Embryonic facial prominence (tissue), 1 donor: ENCODE measurements around the gene PRSS8.
A peak's percentile ranks its signal among the peaks of the same experiment; 100 is the strongest.
"Not testable (repeated sequence)": the region's sequence is repeated elsewhere in the genome, so short reads cannot be mapped to it uniquely, and the experiment has no call there.

Experiments used
- DNase-seq: peaks from one replicate; pipeline ENCODE4 v3.0.0-alpha.2; 2016; ENCODE audit errors: extremely low spot score

The PRSS8 gene

DNA sequence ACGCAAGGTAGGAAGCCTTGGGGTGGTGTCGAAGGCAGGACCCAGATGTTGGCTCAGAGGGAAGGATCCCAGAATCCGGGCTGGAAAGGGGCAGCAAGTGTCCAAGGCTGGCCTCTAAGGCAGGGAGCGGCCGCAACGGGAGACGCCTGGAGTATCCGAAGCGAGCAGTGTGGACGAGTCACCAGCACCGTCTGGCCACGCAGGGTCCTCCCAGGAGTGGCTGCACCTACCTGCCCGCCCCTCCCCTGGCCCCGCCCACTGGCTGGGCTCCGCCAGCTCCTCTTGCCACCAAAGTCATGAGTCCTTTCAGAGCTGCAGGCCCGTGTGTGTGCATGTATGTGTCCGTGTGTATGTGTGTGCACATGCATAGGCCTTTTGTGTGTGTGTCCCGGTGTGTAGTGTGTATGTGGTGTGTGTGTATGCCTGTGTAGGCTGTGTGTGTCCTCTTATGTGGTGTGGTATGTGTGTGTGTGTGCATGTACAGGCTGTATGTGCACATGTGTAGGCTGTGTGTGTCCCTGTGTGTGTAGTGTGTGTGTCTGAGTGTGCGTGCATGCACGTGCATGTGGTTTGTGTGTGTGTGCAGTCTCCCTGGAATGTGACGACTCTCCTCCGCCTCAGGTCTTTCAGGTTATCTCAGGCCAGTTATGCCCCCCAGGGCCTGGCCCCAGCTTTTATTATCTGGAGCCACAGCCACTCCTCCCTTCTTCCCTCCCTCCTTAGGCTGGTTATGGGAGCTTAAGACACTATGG is at the start of gene PRSS8:
TSS of gene PRSS8 (minus strand) at position 193 of the 752 bp plus-strand sequence. CDS start 229 bp downstream, outside the sequence.
- no peak for DNase-seq

DNA sequence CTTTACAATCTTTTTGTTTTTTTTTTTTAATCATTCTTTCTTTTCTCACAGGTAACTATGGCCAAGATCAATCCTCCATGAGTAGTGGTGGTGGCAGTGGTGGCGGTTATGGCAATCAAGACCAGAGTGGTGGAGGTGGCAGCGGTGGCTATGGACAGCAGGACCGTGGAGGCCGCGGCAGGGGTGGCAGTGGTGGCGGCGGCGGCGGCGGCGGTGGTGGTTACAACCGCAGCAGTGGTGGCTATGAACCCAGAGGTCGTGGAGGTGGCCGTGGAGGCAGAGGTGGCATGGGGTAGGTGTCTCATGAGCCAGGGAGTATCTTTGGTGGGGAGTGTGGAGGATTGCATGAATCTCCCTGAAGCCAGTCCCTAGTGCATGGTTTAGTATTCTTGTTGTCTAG is 49.4 kb upstream of the PRSS8 start:
- DNase-seq = no peak

GRCh38 chr16:31183432-31184428 is 48.2 kb upstream of the PRSS8 start:
- no peak for DNase-seq

DNA sequence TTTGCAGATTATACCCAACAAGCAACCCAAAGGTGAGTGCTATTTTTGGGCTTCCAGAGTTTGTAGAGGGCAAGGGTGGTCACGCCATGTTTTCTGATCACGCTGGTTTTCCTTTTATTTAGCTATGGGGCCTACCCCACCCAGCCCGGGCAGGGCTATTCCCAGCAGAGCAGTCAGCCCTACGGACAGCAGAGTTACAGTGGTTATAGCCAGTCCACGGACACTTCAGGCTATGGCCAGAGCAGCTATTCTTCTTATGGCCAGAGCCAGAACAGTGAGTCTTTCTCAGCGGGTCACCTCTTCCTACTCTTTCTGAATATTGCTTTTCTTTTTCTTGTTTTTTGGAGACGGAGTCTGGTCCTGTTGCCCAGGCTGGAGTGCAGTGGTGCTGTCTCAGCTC is 46.9 kb upstream of the PRSS8 start:
- DNase-seq = no peak

DNA sequence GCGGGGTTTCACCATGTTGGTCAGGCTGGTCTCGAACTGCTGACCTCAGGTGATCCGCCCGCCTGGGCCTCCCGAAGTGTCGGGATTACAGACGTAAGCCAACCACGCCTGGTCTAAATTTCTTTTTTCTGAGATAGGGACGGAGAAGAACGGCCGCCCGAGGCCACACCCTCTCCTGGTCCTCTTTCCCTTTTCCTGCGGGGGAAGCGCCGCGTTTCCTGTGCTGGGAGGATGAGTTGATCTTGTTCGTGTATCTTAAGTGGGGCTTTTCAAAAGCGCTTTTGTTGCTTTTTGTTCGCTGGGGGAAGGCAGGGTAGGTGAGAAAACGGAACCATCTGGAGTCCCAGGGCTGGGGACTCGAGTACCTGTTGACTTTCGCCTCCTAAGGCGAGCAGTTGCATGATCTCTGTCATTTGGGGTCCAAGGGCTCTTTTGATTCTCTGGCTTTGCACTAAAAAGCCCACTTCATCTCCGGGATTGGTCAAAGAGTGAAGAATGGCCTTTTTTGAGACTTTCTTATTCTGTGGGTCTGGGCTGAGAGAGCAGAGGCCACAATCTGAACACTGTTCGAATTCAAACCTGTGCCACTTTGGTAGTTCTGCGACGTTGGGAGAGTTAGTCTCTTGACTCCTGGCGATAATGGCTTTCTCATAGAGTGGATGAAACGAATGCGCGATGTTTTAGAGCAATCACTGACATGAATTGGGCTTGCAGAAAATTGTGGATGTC is 45.7 kb upstream of the PRSS8 start:
- no peak for DNase-seq

DNA sequence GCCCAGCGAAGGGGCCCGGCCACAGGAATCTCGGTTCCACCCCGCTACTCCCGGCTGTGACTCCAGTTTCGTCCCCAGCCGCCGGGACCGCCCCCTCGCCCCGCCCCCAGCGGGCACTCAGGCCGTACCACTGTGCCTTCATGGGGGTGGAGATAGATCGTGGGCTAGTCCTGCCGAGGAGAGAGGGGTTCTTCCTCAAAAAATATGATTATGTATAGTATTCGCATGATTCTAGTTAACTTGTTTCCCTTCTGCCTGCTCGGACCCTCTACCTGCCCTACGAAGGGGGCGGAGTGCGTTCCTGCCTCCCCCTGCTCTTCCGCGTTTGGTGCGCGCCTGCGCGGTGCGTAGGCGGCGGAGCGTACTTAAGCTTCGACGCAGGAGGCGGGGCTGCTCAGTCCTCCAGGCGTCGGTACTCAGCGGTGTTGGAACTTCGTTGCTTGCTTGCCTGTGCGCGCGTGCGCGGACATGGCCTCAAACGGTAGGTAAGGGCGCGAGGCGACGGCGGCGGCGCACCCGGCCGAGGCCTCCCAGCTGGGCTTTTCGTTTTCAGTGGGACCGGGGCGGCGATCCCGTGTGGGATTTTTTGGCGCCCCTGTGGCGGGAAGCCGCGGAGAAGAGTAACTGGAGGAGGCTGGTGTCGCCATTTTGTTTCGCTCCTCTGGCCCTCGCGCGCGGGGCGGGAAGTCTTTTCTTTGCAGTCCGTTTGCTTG is 44.4 kb upstream of the PRSS8 start, which contains the start of gene FUS:
TSS of gene FUS (plus strand) at position 393 of the 713 bp plus-strand sequence. CDS start at position 469, 76 bp downstream.
- DNase-seq = peak; percentile 88

GRCh38 chr16:31179219-31179746 is 43.8 kb upstream of the PRSS8 start:
- no peak for DNase-seq

DNA sequence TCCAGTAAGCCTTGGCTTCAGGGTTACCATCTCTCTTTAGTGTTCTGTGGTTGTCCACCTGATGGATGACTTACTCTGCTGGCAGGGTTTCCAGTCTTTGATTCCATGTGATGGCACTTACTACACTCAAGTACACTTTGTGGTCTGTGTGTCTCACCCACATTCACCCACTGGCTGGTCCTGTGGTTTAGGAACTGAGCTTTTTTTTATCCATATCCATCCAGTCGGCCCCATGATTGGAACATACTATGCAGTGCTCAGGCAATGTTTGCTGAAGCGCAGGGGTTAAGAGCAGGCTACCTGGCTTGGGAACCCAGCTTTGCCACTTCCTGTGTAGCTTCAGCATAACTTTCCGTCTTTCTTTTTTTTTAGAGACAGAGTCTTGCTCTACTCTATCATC is 41.6 kb upstream of the PRSS8 start:
- DNase-seq = no peak

DNA sequence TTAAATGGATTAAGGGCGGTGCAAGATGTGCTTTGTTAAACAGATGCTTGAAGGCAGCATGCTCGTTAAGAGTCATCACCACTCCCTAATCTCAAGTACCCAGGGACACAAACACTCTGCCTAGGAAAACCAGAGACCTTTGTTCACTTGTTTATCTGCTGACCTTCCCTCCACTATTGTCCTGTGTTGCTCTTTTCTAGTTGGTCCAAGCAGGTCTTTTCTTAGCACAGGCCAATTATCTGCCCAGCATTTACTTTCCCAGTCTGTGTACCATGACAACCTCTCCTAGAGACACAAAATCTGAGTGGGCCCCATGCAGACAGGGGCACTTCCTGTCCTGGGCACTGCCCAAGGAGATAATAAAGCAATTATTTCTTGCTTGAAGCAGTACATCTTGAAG is 34.5 kb upstream of the PRSS8 start:
- DNase-seq = not testable (repeated sequence)

DNA sequence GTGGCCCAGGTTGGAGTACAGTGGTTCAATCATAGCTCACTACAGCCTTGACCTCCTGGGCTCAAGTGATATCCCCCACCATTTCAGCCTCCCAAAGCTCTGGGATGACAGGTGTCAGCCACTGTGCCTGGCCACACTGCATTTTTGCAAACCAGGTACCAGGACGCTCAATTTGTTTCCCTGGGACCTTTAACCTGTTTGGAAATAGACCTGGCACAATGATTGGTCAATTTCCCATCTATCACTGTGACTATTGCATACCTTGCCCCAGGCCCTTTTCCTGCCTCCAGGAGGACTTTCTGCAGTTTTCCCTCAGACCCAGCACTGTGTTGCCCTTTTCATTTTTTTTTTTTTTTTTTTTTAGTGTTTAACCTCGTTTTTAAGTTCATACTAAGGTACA is 33.3 kb upstream of the PRSS8 start:
- DNase-seq = no peak

DNA sequence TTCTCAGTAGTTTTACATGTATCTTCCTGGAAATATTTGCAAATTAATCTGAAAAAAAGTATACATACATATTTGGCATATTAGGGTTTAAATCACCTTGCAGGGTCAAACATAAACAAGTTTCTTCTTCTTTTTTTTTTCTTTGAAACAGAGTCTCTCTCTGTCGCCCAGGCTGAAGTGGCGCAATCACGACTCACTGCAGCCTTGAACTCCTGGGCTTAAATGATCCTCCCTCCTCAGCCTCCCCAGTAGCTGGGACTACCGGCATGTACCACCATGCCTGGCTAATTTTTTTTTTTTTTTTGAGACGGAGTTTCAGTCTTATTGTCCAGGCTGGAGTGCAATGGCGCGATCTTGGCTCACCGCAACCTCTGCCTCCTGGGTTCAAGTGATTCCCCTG is 31.8 kb upstream of the PRSS8 start:
- no peak for DNase-seq

- no peak for DNase-seq
Observed at GRCh38 chr16:31157136-31157535, 21.6 kb upstream of the PRSS8 start.

GRCh38 chr16:31150976-31151375 is 15.4 kb upstream of the PRSS8 start:
- DNase-seq = not testable (repeated sequence)

- no peak for DNase-seq
Observed at GRCh38 chr16:31149894-31150890, 14.7 kb upstream of the PRSS8 start, which contains the start of gene PRSS36. TSS of gene PRSS36 (minus strand) at chr16:31150066. CDS start at chr16:31150035, 31 bp downstream.

- no peak for DNase-seq
Observed at GRCh38 chr16:31149332-31149731, 13.8 kb upstream of the PRSS8 start.

DNA sequence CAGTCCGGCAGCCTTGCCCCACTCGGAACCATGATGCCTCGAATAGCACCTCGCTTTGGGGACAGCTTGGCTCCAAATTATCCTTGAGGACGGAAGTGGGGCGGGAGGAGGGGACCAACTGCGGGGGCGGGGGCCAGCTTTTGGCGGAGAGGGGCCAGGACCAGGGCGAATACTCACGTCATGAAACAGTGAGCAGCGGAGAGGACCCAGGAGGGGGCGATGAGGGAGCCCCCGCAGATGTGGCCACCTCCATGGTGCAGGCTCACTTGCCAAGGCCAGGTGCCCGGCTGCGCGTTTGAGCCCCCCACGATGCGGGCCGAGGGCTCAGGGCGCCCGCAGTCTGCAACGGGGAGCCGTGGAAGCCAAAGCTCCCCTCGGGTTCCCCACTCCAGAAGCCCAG is 13.4 kb upstream of the PRSS8 start:
- no peak for DNase-seq

DNA sequence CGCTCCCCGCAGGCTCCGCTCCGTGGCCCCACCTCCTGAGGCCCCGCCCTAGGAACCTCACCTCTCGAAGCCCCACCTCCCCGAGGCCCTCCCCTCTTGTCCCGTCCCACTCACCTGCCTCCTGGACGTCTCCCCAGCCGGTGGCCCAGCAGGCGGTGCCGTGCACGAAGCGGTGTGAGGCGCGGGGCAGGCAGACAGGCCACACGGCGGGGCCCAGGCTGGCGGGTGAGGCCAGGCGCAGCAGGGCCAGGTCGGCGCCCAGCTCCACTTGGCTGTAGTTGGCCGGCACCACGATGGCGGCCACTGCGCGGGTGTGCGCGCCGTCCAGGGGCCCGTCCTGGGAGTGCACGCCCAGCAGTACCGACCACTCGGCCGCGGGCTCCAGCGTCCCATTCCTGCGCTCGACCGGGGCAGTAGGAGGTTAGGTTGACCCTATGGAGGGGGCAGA is 12.8 kb upstream of the PRSS8 start:
- DNase-seq = no peak

DNA sequence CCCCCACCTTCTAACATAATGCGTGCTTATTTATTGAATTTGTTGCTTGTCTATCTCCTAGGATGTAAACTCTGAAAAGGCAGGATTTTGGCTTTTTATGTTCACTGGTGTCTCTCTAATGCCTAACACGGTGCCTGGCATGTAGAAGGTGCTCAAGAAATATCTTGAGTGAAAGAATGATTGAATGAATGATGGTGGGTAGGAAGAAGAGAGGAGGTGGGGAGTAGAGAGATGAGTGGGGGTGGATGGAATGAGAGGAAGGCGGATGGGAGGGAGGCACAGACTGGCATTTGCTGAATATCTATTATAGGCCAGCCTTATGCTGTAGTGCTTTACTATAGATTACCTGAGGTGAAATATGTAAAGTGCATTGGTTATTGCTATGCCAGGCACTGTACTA is 12.0 kb upstream of the PRSS8 start:
- DNase-seq = no peak

DNA sequence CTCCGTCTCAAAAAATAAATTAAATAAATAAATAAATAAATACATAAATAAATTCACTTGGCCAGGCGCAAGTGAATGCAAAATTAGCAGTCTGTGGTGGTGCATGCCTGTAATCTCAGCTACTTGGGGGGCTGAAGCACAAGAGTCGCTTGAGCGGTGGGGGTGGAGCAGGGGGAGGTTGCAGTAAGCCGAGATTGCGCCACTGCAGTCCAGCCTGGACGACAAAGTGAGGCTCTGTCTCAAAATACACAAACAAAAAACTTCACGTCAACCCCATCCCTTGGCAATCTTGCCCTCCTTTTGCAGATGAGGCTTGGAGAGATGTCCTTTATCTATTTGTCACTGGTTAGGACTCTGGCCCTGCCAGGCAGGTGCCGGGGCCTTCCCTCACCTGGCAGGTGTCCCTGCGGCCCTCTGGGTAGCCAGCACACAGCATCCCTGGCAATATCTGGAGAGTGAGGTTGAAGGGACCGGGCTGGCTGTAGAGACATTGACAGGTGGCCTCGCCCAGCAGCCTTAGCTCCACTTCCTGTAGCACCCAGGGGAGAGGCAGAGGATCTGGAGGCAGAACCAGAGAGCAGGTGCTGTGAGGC is 10.0 kb upstream of the PRSS8 start:
- DNase-seq = no peak
